Panc1 (cell line): ENCODE results near the gene PCDHGB5. TPM values are rescaled to one million over a fixed set of nuclear protein-coding genes. Genes with fewer than 3 reads are reported as not detected.

Experiments
- ATAC-seq: fragments of 200-7000 bp; cut with Tn5 transposase; 2 replicates; pipeline ENCODE4 v1.9.1; 2020; ENCODE audit warnings: mild to moderate bottlenecking, moderate library complexity
- BruUV-seq: library from RNA; stranded (reverse); fragments of 400-500 nt; replicated peaks from 2 replicates; lab custom pipeline; 2021; lab: Mats Ljungman, UMichigan
- CTCF ChIA-PET: fragments of 300-600 bp; sonication (Branson Sonifier 250); formaldehyde crosslinking; loops from one replicate; lab custom pipeline; 2022; ENCODE audit warnings: antibody characterized with exemption; lab: Charles Lee
- POLR2A ChIA-PET: fragments of 300-600 bp; sonication (Branson Sonifier 250); formaldehyde crosslinking; loops from one replicate; lab custom pipeline; 2022; ENCODE audit warnings: antibody characterized with exemption; lab: Charles Lee
- DNase-seq: peaks from one replicate; pipeline ENCODE4 v3.0.0-alpha.2; 2010; ENCODE audit warnings: low read depth, low spot score
- H3K27ac ChIP-seq: 2 replicates; pipeline ENCODE4 v1.5.1; 2011; ENCODE audit warnings: mild to moderate bottlenecking, low read length, inconsistent platforms
- H3K27me3 ChIP-seq: fragments of 200-500 bp; sonication (Bioruptor generic); 2 replicates; pipeline ENCODE4 v1.6.0; 2014; ENCODE audit warnings: low read length, inconsistent platforms; ENCODE audit not compliant: control insufficient read depth, insufficient read depth
- H3K36me3 ChIP-seq: fragments of 200-500 bp; sonication (Bioruptor generic); 2 replicates; pipeline ENCODE4 v1.5.1; 2014; ENCODE audit warnings: inconsistent platforms, mild to moderate bottlenecking, low read length, moderate library complexity; ENCODE audit not compliant: control insufficient read depth, insufficient read depth
- H3K4me1 ChIP-seq: 2 replicates; pipeline ENCODE4 v1.5.1; 2011; ENCODE audit warnings: inconsistent platforms, mild to moderate bottlenecking, low read length, moderate library complexity; ENCODE audit not compliant: control insufficient read depth, insufficient read depth
- H3K4me3 ChIP-seq, 2 experiments: 2 replicates each; pipeline ENCODE4 v1.5.1; 2011 to 2012; ENCODE audit warnings: low read depth in 2 of 2, low read length in 2 of 2, mild to moderate bottlenecking in 2 of 2, inconsistent platforms in 1 of 2, moderate library complexity in 1 of 2
- H3K9me3 ChIP-seq: fragments of 200-500 bp; sonication (Bioruptor generic); 2 replicates; pipeline ENCODE4 v1.5.1; 2014; ENCODE audit warnings: low read depth, mild to moderate bottlenecking, inconsistent platforms, low read length, moderate library complexity; ENCODE audit not compliant: control insufficient read depth, insufficient read depth
- POLR2AphosphoS5 ChIP-seq: IDR thresholded peaks from 2 replicates; pipeline ENCODE4 v1.6.1; 2012; ENCODE audit warnings: mild to moderate bottlenecking, low read depth, low read length, moderate library complexity
- SIN3A ChIP-seq: IDR thresholded peaks from 2 replicates; pipeline ENCODE4 v1.6.1; 2012; ENCODE audit warnings: low read depth, mild to moderate bottlenecking, low read length, moderate library complexity, borderline replicate concordance; ENCODE audit not compliant: insufficient read depth
- TCF7L2 ChIP-seq: IDR thresholded peaks from 2 replicates; pipeline ENCODE4 v1.6.1; 2011; ENCODE audit warnings: mild to moderate bottlenecking, low read depth, low read length, inconsistent platforms
- in situ Hi-C: cut with HindIII; loops from 2 replicates; pipeline ENCODE4 v1.10.0; 2016; ENCODE audit warnings: low sequenced_read_pairs, low pct_unique_long_range_greater_than_20kb
- intact Hi-C: fragments of 100-400 bp; cut with micrococcal nuclease; formaldehyde crosslinking; loops from one replicate; pipeline ENCODE4 v1.10.0; 2022; ENCODE audit not compliant: unreplicated experiment
- total RNA-seq: library from RNA; stranded (reverse); gene quantifications from one replicate; pipeline ENCODE4 v1.2.1, GENCODE V29; 2021; ENCODE audit not compliant: unreplicated experiment
- TF ChIP-seq, protein P1 (sequence below): fragments of 450-650 bp; IDR thresholded peaks from 2 replicates; pipeline ENCODE4 v1.5.1; 2017; ENCODE audit warnings: mild to moderate bottlenecking
- TF ChIP-seq, protein P2 (sequence below), 2 experiments: IDR thresholded peaks; 2 replicates each; pipeline ENCODE4 v1.6.1; 2011 to 2012; ENCODE audit warnings: low read depth in 2 of 2, control low read depth in 1 of 2, low read length in 1 of 2, mild to moderate bottlenecking in 1 of 2, moderate library complexity in 1 of 2; ENCODE audit not compliant: insufficient read depth in 1 of 2

Gene PCDHGB5
- total RNA-seq, 1 experiment from 2014 or later: 0.87 TPM

DNA sequence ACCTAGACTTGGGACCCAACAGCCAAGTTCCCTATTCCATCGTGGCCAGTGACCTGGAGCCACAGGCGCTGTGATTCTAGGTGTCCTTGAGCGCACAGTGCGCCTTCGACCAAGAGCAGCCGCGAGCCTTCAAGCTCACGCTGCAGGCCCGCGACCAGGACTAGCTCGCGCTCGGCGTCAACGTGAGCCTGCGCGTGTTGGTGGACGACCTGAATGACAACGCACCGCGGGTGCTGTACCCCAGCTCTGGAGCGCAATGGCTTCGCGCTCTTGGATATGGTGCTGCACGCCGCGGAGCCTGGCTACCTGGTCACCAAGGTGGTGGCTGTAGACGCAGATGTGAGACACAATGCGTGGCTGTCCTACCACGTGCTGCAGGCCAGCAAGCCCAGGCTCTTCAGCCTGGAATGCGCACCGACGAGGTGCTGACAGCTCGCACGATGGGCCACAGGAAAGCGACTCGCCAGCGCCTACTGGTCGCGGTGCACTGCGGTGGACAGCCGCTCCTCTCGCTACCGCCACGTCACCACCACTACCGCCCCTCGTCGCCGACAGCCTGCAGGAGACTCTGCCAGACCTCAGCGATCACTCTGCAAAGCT lies 43.9 kb downstream of the PCDHGB5 start:
- intact Hi-C loops (no loop called here), in situ Hi-C loops (no loop called here)
- no TSS peak for BruUV-seq
- ChIA-PET CTCF (no interaction called here), POLR2A (no interaction called here)
- Histone ChIP-seq H3K27ac (no peak overlapping the region), H3K9me3 (no peaks in the 10 kb centered on the region), H3K4me3 (no peak overlapping the region), H3K27me3 (no peaks in the 10 kb centered on the region), H3K4me1 (no peaks in the 10 kb centered on the region), H3K36me3 (no peaks in the 10 kb centered on the region)
- no peak for DNase-seq
- TF ChIP-seq SIN3A (no peak), TCF7L2 (no peak), POLR2AphosphoS5 (no peak)
- TF ChIP-seq, protein P1, sequence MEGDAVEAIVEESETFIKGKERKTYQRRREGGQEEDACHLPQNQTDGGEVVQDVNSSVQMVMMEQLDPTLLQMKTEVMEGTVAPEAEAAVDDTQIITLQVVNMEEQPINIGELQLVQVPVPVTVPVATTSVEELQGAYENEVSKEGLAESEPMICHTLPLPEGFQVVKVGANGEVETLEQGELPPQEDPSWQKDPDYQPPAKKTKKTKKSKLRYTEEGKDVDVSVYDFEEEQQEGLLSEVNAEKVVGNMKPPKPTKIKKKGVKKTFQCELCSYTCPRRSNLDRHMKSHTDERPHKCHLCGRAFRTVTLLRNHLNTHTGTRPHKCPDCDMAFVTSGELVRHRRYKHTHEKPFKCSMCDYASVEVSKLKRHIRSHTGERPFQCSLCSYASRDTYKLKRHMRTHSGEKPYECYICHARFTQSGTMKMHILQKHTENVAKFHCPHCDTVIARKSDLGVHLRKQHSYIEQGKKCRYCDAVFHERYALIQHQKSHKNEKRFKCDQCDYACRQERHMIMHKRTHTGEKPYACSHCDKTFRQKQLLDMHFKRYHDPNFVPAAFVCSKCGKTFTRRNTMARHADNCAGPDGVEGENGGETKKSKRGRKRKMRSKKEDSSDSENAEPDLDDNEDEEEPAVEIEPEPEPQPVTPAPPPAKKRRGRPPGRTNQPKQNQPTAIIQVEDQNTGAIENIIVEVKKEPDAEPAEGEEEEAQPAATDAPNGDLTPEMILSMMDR: no peak
- TF ChIP-seq, protein P2, sequence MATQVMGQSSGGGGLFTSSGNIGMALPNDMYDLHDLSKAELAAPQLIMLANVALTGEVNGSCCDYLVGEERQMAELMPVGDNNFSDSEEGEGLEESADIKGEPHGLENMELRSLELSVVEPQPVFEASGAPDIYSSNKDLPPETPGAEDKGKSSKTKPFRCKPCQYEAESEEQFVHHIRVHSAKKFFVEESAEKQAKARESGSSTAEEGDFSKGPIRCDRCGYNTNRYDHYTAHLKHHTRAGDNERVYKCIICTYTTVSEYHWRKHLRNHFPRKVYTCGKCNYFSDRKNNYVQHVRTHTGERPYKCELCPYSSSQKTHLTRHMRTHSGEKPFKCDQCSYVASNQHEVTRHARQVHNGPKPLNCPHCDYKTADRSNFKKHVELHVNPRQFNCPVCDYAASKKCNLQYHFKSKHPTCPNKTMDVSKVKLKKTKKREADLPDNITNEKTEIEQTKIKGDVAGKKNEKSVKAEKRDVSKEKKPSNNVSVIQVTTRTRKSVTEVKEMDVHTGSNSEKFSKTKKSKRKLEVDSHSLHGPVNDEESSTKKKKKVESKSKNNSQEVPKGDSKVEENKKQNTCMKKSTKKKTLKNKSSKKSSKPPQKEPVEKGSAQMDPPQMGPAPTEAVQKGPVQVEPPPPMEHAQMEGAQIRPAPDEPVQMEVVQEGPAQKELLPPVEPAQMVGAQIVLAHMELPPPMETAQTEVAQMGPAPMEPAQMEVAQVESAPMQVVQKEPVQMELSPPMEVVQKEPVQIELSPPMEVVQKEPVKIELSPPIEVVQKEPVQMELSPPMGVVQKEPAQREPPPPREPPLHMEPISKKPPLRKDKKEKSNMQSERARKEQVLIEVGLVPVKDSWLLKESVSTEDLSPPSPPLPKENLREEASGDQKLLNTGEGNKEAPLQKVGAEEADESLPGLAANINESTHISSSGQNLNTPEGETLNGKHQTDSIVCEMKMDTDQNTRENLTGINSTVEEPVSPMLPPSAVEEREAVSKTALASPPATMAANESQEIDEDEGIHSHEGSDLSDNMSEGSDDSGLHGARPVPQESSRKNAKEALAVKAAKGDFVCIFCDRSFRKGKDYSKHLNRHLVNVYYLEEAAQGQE (IDR thresholded peaks at IDR 0.05; ENCODE audit: insufficient read depth in 1 of 2, low read depth in 2 of 2, low read length in 1 of 2): no peak
- no peak for ATAC-seq

Other genes starting within 250 kb of the PCDHGB5 start
- gene PCDHB6, start 247.9 kb upstream of the PCDHGB5 start, total RNA-seq: 1.9 TPM
- gene PCDHB7, start 225.3 kb upstream of the PCDHGB5 start, total RNA-seq: 1.3 TPM
- 7.6 TPM for gene PCDHB8, start 220.2 kb upstream of the PCDHGB5 start, total RNA-seq
- gene PCDHB16, start 215.6 kb upstream of the PCDHGB5 start, total RNA-seq: 1.8 TPM
- 1.8 TPM for gene PCDHB9, start 210.8 kb upstream of the PCDHGB5 start, total RNA-seq
- gene PCDHB10, start 205.6 kb upstream of the PCDHGB5 start, total RNA-seq: 0.72 TPM
- 1.6 TPM for gene PCDHB11, start 198.3 kb upstream of the PCDHGB5 start, total RNA-seq
- 0.44 TPM for gene PCDHB12, start 189.2 kb upstream of the PCDHGB5 start, total RNA-seq
- gene PCDHB13, start 184.0 kb upstream of the PCDHGB5 start, total RNA-seq: 1.0 TPM
- gene PCDHB14, start 174.6 kb upstream of the PCDHGB5 start, total RNA-seq: 0.80 TPM
- gene PCDHB15, start 152.6 kb upstream of the PCDHGB5 start, total RNA-seq: 0.15 TPM
- 0.28 TPM for gene SLC25A2, start 93.9 kb upstream of the PCDHGB5 start, total RNA-seq
- 71.0 TPM for gene TAF7, start 77.2 kb upstream of the PCDHGB5 start, total RNA-seq
- 0.92 TPM for gene PCDHGA1, start 67.4 kb upstream of the PCDHGB5 start, total RNA-seq
- gene PCDHGA2, start 59.2 kb upstream of the PCDHGB5 start, total RNA-seq: 0.05 TPM
- not detected for gene PCDHGA3, start 54.1 kb upstream of the PCDHGB5 start, total RNA-seq
- gene PCDHGB1, start 47.8 kb upstream of the PCDHGB5 start, total RNA-seq: 2.0 TPM
- gene PCDHGA4, start 42.9 kb upstream of the PCDHGB5 start, total RNA-seq: 0.69 TPM
- 5.3 TPM for gene PCDHGB2, start 38.0 kb upstream of the PCDHGB5 start, total RNA-seq
- 0.67 TPM for gene PCDHGA5, start 33.8 kb upstream of the PCDHGB5 start, total RNA-seq
- gene PCDHGB3, start 27.7 kb upstream of the PCDHGB5 start, total RNA-seq: 0.49 TPM
- 0.59 TPM for gene PCDHGA6, start 24.1 kb upstream of the PCDHGB5 start, total RNA-seq
- gene PCDHGA7, start 15.2 kb upstream of the PCDHGB5 start, total RNA-seq: 0.18 TPM
- 0.21 TPM for gene PCDHGB4, start 10.2 kb upstream of the PCDHGB5 start, total RNA-seq
- gene PCDHGA8, start 5.3 kb upstream of the PCDHGB5 start, total RNA-seq: 0.18 TPM
- gene PCDHGA9, start 4.8 kb downstream of the PCDHGB5 start, total RNA-seq: 0.15 TPM
- 0.23 TPM for gene PCDHGB6, start 10.1 kb downstream of the PCDHGB5 start, total RNA-seq
- 0.69 TPM for gene PCDHGA10, start 15.0 kb downstream of the PCDHGB5 start, total RNA-seq
- gene PCDHGB7, start 19.7 kb downstream of the PCDHGB5 start, total RNA-seq: 6.7 TPM
- gene PCDHGA11, start 23.1 kb downstream of the PCDHGB5 start, total RNA-seq: 0.39 TPM
- gene PCDHGA12, start 32.6 kb downstream of the PCDHGB5 start, total RNA-seq: 0.21 TPM
- 54.1 TPM for gene PCDHGC3, start 78.0 kb downstream of the PCDHGB5 start, total RNA-seq
- 0.57 TPM for gene PCDHGC4, start 87.1 kb downstream of the PCDHGB5 start, total RNA-seq
- 0.36 TPM for gene PCDHGC5, start 91.1 kb downstream of the PCDHGB5 start, total RNA-seq
- 155 TPM for gene DIAPH1, start 221.1 kb downstream of the PCDHGB5 start, total RNA-seq
- gene HDAC3, start 238.9 kb downstream of the PCDHGB5 start, total RNA-seq: 75.5 TPM
- gene RELL2, start 239.1 kb downstream of the PCDHGB5 start, total RNA-seq: 13.3 TPM